Measurements from ENCODE around the gene PLCB2. TPM values are rescaled to one million over a fixed set of nuclear protein-coding genes. Genes with fewer than 3 reads are reported as not detected.

PLCB2 gene
- total and polyA plus RNA-seq, 9 of the 15 experiments (the other 6 are each of a cell fraction or from before 2014, with no cell fraction given), result 0.37 to 12.3 (median 8.0) TPM

- Histone ChIP-seq H3K27me3 (ENCODE audit: control insufficient read depth in 2 of 2, insufficient read depth in 2 of 2, low read length in 2 of 2) (peaks cover 0 to 10% of the 10 kb centered on the region in 2 experiments; a peak in 2 of 5 replicates), H3K9me3 (replicated peaks; ENCODE audit: control insufficient read depth, insufficient read depth, low read depth, low read length) (no peaks in the 10 kb centered on the region), H3K9ac (ENCODE audit: insufficient read depth in 1 of 2, low read depth in 2 of 2, low read length in 2 of 2) (peak overlapping the region; percentile 13 to 73; a peak in 2 of 4 replicates), H2AFZ (ENCODE audit: low read depth, low read length) (peak overlapping the region; percentile 81), H3K79me2 (ENCODE audit: control insufficient read depth, insufficient read depth, low read length) (no peaks in the 10 kb centered on the region), H3K4me3 (no peak overlapping the region), H3K4me1 (replicated peaks in 1 of 2; ENCODE audit: control insufficient read depth in 2 of 2, insufficient read depth in 2 of 2, low read length in 2 of 2) (peaks cover 11 to 31% of the 10 kb centered on the region in 2 experiments), H3K9me1 (ENCODE audit: control insufficient read depth, insufficient read depth, low read length) (peaks cover 4% of the 10 kb centered on the region), H3K27ac (ENCODE audit: extremely low read depth, low read depth, low read length) (peak overlapping the region; percentile 70; the same call in 2 of the 3 replicates), H3K36me3 (ENCODE audit: control insufficient read depth, insufficient read depth, low read length) (no peaks in the 10 kb centered on the region), H3K4me2 (ENCODE audit: insufficient read depth, low read length) (peak overlapping the region; percentile 36), H4K20me1 (replicated peaks; ENCODE audit: control insufficient read depth, insufficient read depth, low read length) (no peaks in the 10 kb centered on the region)
- CTCF ChIA-PET (ENCODE audit: low intra/inter-chr PET ratio), result interaction anchor here (1.0 kb wide), 1 partner anchor 49 kb away, joined by 3 read pairs; no protein-coding TSS in a partner anchor
- FAIRE-seq (peak; percentile 98), DNase-seq (ENCODE audit: extremely low read depth in 1 of 4, low spot score in 3 of 4) (peak; percentile 86 to 90 (median 86)), ATAC-seq (peak; percentile 91)
- no TSS peak for BruUV-seq (replicated peaks)
- POLR2A ChIA-PET, result interaction anchor here (0.6 to 0.7 kb wide), 2 partner anchors 232 to 1754 kb away, joined by 3 to 4 read pairs; no protein-coding TSS in a partner anchor
- in situ Hi-C loops (cut with MboI) (no loop called here), intact Hi-C loops (cut with micrococcal nuclease) (no loop called here)
- 0% methylated on average over 7 of the region's 7 CpGs for WGBS (ENCODE audit: insufficient coverage, low coverage, missing lambda C conversion rate)
- TF ChIP-seq ILF3 (IDR thresholded peaks at IDR 0.05; ENCODE audit: borderline replicate concordance), result no peak
- TF ChIP-seq EHMT2 (IDR thresholded peaks at IDR 0.05), result 0 out of 2 replicates have a peak, but pooled peaks have one; percentile 32
- peak in 1 of 2 experiments; percentile 42; a peak in 1 of 4 replicates for TF ChIP-seq MNT (conservative IDR thresholded peaks at IDR 0.05)
- no peak for TF ChIP-seq RBBP5 (IDR thresholded peaks at IDR 0.05; ENCODE audit: borderline replicate concordance, insufficient read depth, low read length, poor library complexity, severe bottlenecking)
- TF ChIP-seq JUNB (CRISPR knock-in tag; conservative IDR thresholded peaks at IDR 0.05), result peak; percentile 82
- TF ChIP-seq TEAD4 (IDR thresholded peaks at IDR 0.05; ENCODE audit: low read length), result peak; percentile 32
- TF ChIP-seq TEAD4 (CRISPR knock-in tag; IDR thresholded peaks at IDR 0.05; ENCODE audit: borderline replicate concordance), result no peak
- no peak for TF ChIP-seq STAT5B (CRISPR knock-in tag; IDR thresholded peaks at IDR 0.05)
- no peak for TF ChIP-seq TFAM (CRISPR knock-in tag; conservative IDR thresholded peaks at IDR 0.05)
- peak; percentile 26; the same call in 1 of the 2 replicates for TF ChIP-seq MAX (CRISPR knock-in tag; IDR thresholded peaks at IDR 0.05)
- TF ChIP-seq FOS (IDR thresholded peaks at IDR 0.05; ENCODE audit: extremely low read depth, insufficient read length), result peak; percentile 79
- no peak for TF ChIP-seq ZNF639 (CRISPR knock-in tag; conservative IDR thresholded peaks at IDR 0.05 in 1 of 2, IDR thresholded peaks at IDR 0.05 in 1 of 2)
- TF ChIP-seq BCOR (IDR thresholded peaks at IDR 0.05), result no peak
- no peak for TF ChIP-seq CEBPG (CRISPR knock-in tag; IDR thresholded peaks at IDR 0.05)
- TF ChIP-seq CEBPG (tag; conservative IDR thresholded peaks at IDR 0.05 in 1 of 2, IDR thresholded peaks at IDR 0.05 in 1 of 2), result peak in 1 of 2 experiments; percentile 42; a peak in 1 of 4 replicates
- TF ChIP-seq USF1 (CRISPR knock-in tag; IDR thresholded peaks at IDR 0.05), result no peak
- peak; percentile 87 for TF ChIP-seq ARID1B (IDR thresholded peaks at IDR 0.05)
- peak; percentile 22 for TF ChIP-seq MEIS2 (IDR thresholded peaks at IDR 0.05; ENCODE audit: partially characterized antibody)
- TF ChIP-seq CBFA2T3 (IDR thresholded peaks at IDR 0.05), result peak; percentile 65
Measured at GRCh38 chr15:40266828-40267304, 40.9 kb downstream of the PLCB2 start.
